Inflammatory macrophage (primary cell): ENCODE measurements around the gene XPO4.
"Not testable (repeated sequence)": the region's sequence is repeated elsewhere in the genome, so short reads cannot be mapped to it uniquely, and the experiment has no call there.

Experiments
- DNase-seq, 2 donors: peaks; one replicate each; pipeline ENCODE4 v3.0.0-alpha.2; 2020 to 2022

Gene XPO4

GRCh38 chr13:20780317-20780716 lies 122.2 kb downstream of the XPO4 start:
- no peak for DNase-seq

GRCh38 chr13:20779405-20779804 lies 123.1 kb downstream of the XPO4 start:
- no peak for DNase-seq

GRCh38 chr13:20778311-20778710 lies 124.2 kb downstream of the XPO4 start:
- no peak for DNase-seq

GRCh38 chr13:20776751-20777150 lies 125.8 kb downstream of the XPO4 start:
- no peak for DNase-seq

GRCh38 chr13:20775961-20776360 lies 126.6 kb downstream of the XPO4 start:
- no peak for DNase-seq

GRCh38 chr13:20774746-20775145 lies 127.8 kb downstream of the XPO4 start:
- no peak for DNase-seq

- peak; percentile 94 to 96 for DNase-seq
These were observed 129.1 kb downstream of the XPO4 start, which contains the start of gene EEF1AKMT1 for GRCh38 chr13:20773194-20774080. Gene EEF1AKMT1, minus strand, starts transcription at chr13:20773961. Its CDS starts 16,363 bp downstream, at chr13:20757598.

- DNase-seq, result no peak
These were observed 130.0 kb downstream of the XPO4 start for GRCh38 chr13:20772401-20773131.

- no peak for DNase-seq
These were observed 132.7 kb downstream of the XPO4 start for GRCh38 chr13:20769834-20770233.

- no peak for DNase-seq
These were observed 133.5 kb downstream of the XPO4 start for GRCh38 chr13:20769091-20769490.

GRCh38 chr13:20767309-20767943 lies 135.1 kb downstream of the XPO4 start:
- no peak for DNase-seq

GRCh38 chr13:20760872-20761271 lies 141.7 kb downstream of the XPO4 start:
- DNase-seq, result no peak

GRCh38 chr13:20754009-20754408 lies 148.5 kb downstream of the XPO4 start:
- no peak for DNase-seq

GRCh38 chr13:20749377-20749776 lies 153.2 kb downstream of the XPO4 start:
- no peak for DNase-seq

- not testable (repeated sequence) for DNase-seq
These were observed 158.6 kb downstream of the XPO4 start for GRCh38 chr13:20743830-20744404.

- DNase-seq, result no peak
These were observed 162.5 kb downstream of the XPO4 start for GRCh38 chr13:20740021-20740420.

- DNase-seq, result no peak
These were observed 163.9 kb downstream of the XPO4 start for GRCh38 chr13:20738616-20739015.

- no peak for DNase-seq
These were observed 172.6 kb downstream of the XPO4 start for GRCh38 chr13:20729633-20730585.

GRCh38 chr13:20728579-20729311 lies 173.8 kb downstream of the XPO4 start:
- no peak for DNase-seq

GRCh38 chr13:20727856-20728255 lies 174.7 kb downstream of the XPO4 start:
- peak in 1 of 2 donors; percentile 28 for DNase-seq
